Urothelium cell line (cell line): ENCODE results near the gene ETV3L.
"Not testable (repeated sequence)": the region's sequence is repeated elsewhere in the genome, so short reads cannot be mapped to it uniquely, and the experiment has no call there.

ENCODE experiments used
- DNase-seq: peaks from one replicate; pipeline ENCODE4 v3.0.0; 2011; ENCODE audit warnings: low spot score, mixed read lengths
- FAIRE-seq: peaks from 2 replicates; lab custom pipeline; 2011; peaks lifted over from hg19 to GRCh38; lab: Jason Lieb, UNC

The ETV3L gene

DNA sequence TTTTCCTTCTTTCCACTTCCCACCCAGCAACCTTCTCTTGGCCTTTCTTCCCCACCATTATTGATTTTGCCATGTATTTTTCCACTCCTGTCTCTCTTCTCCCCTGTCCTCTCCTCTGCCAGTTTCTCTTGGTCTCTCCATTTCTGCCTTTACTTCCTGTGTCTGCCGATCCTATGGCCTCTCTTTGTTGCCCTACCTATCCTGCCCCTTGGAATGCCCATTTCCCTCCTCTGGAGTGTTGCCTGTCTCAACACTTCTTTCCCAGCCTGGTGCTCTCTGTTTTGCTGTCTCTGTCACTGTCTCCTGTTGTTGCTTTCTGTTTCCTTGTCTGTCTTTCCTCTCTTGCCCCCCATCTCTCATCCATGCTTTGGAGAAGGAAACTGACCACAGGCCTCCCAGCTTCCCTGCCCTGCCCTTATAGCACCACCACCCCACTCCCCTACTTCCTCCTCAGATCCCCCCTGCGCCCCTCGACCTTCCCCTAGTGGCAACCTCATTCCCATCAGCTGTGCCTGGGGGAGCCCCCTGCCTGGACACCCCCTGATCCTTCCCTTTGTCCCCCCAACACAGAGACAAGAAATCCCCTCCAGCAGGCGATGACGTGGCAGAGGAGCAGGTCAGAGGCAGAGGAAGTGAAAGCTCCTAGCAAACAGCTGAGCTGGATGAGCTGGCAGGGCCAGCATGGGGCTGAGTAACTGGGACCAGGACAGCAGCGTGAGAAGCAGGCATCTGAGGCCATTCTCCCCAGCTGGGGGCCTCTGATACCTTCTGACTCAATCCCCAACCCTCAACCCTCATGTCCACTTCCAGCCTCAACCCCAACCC is 6.6 kb upstream of the ETV3L start:
- FAIRE-seq (no peak), DNase-seq (peak; percentile 53)

DNA sequence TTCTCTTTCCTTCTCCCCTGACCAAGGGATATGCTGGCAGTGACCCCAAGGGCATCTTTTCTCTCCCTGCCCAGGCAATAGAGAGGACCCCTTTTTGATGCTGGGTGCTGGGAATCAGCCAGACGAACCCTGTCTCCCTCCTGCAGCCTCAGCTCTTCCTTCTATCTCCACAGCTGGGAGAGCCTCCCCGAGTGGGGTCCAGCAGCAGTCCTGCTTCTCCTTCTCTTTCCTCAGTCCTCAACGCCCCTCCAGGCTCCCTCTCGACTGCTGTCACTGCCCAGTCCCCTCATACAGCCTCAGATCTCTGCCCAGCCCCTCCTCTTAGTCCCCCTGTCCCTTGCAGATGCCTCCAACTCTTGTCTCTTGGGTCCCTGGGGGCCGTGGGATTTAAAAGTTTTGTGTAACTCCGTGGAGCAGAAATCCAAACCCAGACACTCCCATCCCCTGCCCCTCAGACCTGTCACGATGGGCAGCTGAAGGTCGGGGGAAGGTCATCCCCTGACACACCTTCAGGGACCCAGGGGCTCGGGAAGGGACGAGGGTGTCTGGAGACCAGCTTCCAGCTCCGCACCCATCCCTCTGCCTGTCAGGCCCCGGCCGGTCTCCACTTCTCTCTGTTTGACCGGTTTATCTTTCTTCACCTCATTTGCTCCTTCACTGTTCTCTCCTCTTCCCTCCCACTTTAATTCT is 5.8 kb upstream of the ETV3L start:
- DNase-seq = no peak
- no peak for FAIRE-seq

DNA sequence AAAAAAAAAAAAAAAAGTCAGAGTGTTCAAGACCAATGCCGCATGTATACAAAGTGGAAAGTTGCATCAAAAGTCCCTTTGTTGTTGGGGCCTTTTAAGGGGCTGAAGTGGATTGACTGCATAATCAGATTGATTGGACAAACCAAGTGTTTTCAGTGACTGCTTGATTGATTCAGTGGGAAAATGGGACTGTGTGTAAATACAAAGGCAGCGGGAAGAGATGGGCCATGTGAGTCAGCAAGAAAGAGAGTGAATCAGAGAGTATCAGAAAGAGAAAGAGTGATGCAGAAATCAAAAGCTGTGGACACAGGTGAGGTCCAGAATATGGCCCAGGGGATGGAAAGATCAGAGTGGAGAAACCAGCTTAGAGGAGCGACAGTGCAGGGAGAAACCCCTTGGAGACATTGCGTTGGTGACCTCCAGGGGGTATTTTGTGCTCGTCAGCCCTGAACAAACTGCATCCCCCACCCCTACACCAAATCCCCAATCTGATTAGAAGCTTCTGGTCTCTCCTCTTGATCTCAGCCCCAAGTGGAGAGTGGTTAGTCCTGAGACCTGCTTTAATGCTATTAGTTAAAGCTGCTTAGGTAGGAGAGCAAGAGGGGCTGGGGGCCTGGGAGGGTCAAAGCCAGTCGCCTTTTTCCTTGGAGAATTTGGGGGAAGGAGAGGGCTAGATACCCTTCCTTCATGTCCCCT is 5.1 kb upstream of the ETV3L start:
- DNase-seq (no peak), FAIRE-seq (no peak)

DNA sequence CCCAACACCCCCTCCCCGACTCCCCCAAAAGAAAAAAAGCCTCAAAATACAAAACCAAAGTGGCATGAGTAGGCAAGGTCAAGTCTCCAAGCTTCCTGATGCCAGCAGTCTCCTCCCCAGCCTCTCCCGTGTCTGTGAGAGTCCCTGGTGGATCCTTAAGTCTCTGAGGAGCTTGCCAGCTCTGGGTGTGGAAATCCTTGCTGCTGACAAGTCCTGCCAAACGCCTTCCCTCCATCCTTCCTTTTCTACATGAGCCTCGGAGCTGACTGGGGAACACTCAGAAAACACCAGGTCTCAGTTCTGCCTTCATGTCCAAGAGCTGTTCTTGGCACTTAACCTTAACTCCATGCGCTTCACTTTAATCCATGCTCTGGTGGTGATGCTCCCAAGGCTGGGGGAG is 3.7 kb upstream of the ETV3L start:
- DNase-seq (no peak), FAIRE-seq (no peak)

DNA sequence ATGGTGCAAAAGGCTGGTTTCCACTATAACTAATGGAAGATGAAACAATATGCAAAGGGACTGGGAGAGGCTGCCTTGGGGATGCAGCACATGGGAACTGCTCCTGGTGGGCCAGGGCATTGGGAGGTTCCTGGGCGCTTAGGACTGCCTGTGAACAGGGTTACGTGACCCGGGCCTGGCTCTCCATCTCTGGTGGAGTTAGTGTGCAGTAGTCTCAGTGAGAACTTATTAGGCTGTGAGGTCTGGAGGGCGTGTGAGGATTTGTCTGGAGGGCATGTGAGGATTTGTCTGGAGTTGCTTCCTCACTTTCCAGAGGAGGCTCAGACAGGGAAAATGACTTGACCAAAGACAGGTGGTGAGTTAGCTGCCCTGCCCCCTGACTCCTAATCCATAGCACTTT is 1.5 kb upstream of the ETV3L start:
- DNase-seq = no peak
- no peak for FAIRE-seq

DNA sequence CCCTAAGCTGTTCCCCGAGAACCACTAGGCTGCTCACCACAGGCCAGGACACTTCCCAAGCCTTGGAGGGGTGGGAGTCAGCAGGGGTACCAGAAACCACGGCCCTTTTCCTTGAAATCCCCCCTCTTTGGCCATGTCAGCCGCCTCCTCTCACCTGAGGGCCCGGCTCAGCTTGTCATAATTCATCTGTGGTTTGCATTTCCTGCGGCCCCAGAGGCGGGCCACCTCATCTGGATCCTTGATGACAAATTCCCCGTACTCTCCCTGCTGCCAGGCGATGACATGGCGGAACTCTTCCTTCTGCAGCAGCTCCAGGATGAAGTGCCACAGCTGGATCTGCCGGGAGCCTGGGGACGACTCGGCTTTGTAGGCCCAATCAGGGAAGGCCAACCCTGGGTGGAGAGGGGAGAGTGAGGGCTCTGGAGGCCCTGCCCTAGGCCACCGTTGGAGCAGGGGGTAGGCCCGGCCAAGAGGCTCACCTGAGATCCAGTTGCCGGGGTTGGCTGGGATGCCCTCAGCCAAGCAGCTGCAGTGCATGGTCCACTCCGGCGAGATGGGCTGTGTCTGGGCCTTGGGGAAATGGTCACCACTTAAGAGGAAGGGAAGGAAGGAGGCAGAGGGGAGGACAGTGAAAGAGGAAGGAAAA is 498 bp downstream of the ETV3L start:
- not testable (repeated sequence) for FAIRE-seq, DNase-seq

DNA sequence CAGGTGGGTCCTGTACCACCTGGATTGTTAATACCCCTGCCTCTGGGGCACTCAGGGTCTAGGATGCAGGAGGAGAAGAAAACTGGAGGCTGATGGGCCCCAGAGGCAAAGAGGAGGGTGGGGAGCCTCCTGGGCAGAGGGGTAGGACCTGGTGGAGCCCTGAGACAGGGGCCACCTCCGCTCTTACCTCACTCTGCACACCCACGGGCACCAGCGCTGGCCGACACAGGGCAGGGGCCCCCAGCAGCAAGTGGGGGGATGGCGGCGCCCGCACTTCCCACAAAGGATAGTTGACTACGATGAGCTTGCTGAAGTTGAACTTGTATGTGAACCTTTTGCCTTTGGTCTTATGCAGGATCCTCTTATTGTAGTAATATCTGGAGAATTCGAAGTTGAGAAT is 1.1 kb downstream of the ETV3L start:
- FAIRE-seq = no peak

DNA sequence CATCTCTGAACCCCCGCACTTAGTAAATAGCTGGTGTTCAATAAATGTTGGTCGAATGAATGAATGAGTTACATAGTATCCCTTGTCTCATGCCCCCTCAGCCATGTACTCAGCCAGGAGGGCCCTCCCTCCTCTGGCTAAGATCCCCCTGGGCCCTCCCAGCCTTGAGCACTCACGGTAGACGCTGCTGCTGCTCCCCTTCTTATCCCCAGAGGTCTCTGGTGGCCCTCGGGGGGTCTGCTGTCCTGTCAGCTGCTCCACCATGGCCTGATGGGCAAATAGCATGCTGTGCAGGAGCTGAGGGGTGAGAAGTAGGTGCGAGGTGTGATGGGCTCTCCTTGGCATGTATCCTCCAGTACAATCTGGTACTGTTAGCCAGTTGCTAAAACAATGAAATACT is 1.9 kb downstream of the ETV3L start:
- FAIRE-seq (no peak), DNase-seq (no peak)

More for the DNA sequence above, 1.1 kb downstream of the ETV3L start:
- DNase-seq = no peak

DNA sequence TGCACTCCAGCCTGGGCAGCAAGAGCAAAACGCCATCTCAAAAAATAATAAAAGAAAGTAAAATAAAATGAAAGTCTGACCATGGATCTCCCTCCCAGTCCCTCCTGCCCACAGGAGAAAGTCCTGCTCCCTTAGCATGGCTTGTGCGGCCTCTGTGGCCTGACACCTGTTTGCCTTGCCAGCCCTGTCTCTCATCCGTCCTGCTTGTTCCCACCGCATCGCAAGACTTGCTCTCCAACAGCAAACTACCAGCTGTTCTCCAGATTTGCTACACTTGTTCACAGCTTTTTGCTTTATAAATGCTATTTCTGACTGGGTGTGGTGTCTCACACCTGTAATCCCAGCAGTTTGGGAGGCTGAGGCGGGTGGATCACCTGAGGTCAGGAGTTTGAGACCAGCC is 2.7 kb downstream of the ETV3L start:
- DNase-seq (no peak), FAIRE-seq (no peak)

DNA sequence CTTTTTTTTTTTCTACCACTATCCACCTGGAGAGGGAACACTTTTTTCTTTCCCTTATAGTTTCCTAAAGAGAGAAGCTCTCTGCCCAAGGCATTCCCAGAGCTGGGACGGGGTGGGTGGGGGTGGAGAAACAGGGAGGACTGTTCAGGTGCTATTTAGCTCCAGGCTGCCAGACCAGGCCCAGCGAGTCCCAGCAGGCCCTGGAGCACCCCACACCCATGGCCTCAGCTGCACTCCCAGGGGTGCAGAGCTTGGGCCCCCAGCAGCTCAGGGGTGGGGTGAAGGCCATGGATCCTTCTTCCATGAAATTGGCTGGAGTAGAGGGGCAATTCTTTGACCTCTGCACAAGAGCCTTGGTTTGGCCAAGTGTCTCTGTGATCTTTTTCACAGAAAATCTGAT is 4.1 kb downstream of the ETV3L start:
- no peak for FAIRE-seq
- no peak for DNase-seq

DNA sequence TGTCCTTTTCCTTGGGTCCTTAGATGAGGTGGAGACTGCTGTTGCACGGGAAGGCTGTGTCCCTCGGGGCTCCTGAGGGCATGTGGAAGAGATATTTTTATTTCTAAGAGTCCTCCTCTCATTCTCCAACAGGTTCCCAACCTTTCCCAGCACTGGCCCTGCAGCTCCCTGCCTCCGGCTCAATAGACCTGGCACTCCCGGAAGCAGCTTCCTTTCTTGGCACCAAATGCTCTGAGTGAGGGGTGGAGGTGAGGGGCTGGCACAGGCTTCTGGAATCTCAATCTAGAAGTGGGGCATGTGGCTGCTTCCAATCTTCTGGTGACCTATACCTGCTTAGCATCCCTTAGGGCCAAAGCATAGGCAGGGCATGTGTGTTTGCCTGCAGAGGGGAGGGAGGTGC is 4.5 kb downstream of the ETV3L start:
- DNase-seq (no peak), FAIRE-seq (no peak)

DNA sequence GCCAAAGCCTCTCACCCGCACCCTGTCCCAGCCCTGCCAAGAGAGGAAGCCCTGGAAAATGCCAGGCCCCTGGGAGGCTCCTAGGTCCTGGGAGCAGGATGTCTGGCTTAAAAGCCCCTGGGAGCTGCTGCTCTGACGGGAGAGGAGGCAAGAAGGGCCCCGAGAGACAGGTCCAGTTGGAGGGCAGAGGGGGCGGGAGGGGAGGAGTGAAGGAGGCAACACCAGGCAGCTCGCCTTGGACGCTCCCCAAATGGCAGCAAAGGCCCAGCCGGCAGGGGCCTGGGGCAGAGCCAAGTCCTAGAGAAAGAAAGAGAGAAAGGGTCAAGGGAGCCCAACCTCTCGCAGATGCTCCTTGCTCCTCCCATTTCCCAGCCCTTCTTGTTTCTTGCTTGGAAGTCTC is 6.8 kb downstream of the ETV3L start:
- FAIRE-seq = no peak
- DNase-seq = no peak

DNA sequence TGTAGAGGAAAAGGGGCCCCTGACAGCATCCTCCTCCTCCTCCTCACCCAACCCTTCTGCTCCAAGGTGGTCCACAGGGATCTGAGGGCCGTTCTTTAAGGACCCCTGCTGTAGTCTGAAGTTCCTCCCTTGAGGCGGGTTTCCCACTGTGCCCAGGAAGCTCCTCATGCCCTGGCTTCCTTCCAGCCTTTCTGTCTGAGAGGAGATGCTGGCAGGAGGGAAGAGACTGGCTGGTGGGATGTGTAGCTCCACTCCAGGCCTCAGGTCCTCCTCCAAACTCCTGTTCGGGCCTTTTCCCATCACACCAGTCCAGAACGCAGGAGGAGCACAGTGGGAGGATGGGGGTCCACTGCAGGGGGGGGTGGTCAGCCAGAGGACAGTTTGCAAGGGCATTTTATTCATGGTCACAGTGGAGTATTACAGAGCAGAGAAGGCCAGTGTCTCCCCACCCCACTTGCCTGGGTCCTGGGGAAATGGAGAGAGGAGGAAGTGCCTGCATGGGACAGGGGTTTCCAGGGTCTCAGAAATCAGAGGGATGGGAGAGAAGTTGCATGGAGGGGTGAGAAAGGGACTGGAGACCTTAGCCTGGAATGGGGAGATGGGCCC is 7.8 kb downstream of the ETV3L start:
- no peak for DNase-seq
- FAIRE-seq = no peak

DNA sequence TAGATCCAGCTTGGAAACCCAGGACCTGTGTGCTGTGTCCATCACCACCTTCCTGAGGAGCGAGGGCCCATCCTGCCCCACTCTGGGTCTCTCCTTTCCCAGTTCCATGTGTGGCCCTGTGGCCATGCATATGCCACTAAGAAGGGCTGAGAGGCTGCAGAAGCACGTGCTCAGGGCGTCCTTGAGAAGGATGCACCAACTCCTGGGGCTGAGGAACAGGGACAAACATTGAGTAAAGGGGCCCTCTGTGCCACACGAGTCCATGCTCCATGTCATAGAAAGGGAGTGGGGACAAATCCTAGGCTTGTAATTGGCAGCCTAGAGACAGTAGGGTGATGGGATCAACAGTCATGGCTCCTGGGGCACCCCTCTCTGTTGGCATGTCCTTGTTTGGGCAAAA is 8.4 kb downstream of the ETV3L start:
- no peak for DNase-seq
- no peak for FAIRE-seq

DNA sequence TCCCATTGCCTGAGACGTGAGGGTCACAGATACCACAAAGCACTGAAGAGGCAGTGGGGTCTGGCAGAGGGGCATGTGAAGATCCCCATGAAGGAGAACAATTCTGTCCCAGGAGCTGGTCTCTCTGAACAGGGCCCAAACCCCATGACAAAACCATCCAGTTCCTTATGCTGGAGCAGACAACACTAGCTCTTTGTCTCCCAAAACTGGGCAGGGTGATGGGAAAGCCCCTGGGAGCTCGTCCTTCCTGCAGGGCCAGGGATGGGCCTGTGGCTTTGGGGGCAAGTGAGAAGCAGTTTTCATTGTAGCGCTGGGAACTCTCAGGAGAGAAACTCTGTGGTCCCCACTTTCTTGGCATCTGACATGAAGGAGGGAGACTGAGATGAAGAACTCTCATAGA is 8.8 kb downstream of the ETV3L start:
- no peak for FAIRE-seq

DNA sequence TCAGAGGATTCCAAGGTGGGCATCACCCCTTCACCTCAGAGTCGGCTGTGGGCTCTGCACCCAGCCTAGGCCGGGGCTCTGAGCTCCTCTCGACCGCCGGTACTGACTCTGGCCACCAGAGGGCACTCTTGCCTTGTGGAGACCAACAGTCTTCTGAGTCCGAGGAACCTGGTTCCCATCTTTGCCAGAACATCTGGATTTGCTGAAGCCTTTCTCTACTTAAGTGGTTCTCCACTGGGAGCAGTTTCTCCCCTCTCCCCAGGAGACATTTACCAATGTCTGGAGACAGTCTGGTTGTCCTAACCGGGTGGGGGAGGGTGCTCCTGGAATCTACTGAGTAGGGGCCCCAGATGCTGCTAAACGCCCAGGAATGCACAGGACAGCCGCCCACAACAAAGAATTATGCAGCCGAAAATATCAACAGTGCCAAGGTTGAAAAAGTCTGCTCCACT is 9.4 kb downstream of the ETV3L start:
- FAIRE-seq (no peak), DNase-seq (peak; percentile 90)

More for the DNA sequence above, 8.8 kb downstream of the ETV3L start:
- DNase-seq = peak; percentile 40

DNA sequence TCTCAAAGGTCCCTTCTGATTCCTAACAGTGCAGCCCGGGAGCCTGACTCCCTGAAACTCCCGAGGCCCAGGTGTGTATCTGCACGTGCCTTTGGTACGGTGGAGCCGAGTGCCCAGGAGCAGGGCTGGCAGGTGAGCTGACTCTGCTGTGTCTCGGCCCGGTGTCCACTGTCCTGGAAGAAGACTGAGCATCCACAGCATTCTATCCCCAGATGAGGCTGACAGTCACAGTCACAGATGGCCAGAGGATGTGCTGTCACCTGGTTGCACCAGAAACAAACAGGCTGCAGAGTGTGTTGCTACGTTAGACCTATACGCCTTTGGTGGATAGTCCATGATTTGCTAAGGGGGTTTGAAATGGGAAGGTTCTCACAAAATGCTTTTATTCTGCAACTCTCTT is 9.8 kb downstream of the ETV3L start:
- FAIRE-seq = no peak
- DNase-seq = no peak

DNA sequence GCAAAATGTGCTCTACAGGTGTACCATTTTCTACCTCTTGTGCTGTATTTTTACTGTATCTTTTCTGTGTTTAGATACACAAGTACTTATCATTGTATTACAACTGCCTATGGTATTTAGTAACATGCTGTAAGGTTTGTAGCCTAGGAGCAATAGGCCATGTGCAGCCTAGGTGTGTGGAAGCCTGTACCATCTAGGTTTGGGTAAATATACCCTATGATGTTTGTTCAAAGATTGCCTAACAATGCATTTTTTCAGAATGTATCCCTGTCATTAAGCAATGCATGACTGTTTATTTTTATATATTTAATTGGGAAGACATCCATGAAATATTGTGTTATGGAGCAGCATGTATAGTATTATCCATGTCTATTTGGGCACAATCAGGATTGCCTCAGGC is 11.0 kb downstream of the ETV3L start:
- no peak for FAIRE-seq
- DNase-seq = no peak

DNA sequence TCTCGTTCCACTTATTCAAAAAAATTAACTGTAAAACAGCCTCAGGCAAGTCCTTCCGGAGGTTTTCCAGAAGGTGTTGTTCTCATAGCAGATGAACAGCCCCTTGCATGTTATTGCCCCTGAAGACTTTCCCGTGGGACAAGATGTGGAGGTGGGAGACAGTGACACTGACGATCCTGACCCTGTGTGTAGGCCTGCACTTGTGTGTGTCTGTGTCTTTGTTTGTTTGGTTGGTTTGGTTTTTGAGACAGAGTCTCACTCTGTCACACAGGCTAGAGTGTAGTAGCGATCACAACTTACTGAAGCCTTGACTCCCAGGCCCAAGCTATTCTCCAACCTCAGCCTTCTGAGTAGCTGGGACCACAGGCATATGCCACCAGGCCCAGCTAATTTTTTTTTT is 12.6 kb downstream of the ETV3L start:
- DNase-seq (no peak), FAIRE-seq (no peak)

DNA sequence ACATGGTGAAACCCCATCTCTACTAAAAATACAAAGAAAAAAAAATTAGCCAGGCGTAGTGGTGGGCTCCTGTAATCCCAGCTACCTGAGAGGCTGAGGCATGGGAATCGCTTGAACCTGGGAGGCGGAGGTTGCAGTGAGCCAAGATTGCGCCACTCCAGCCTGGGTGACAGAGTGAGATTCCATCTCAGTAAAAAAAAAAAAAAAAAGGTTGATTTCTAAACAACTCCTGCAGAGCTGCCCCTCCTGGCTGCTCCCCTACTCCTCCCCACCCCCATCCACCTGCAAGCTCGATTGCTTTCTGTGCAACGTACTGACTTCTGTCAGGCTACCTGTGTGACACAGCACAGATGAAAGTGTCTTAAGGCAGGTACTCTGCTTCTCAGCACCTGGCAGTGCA is 13.3 kb downstream of the ETV3L start:
- FAIRE-seq = no peak

DNA sequence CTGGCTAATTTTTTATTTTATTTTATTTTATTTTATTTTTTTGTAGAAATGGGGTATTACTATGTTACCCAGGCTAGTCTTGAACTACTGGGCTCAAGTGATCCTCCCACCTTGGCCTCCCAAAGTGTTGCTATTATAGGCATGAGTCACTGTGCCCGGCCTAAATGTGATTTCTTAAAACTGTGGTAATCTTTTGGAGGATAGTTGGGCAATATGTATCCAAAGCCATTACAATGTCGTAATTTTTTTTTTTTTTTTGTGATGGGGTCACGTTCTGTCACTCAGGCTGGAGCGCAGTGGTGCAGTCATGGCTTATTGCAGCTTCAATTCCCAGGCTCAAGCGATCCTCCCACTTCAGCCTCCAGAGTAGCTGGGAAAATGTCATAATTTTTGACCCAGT is 14.2 kb downstream of the ETV3L start:
- no peak for FAIRE-seq
- no peak for DNase-seq

More for the DNA sequence above, 13.3 kb downstream of the ETV3L start:
- DNase-seq = no peak
